Aorta (tissue), 5 donors: Measurements from ENCODE around the gene BTBD7. TPM values are rescaled to one million over a fixed set of nuclear protein-coding genes. Genes with fewer than 3 reads are reported as not detected.

Experiments used
- ATAC-seq: fragments of 200-7000 bp; cut with Tn5 transposase; one replicate; pipeline ENCODE4 v1.9.1; 2022; ENCODE audit warnings: moderate library complexity; ENCODE audit not compliant: low FRiP score
- DNase-seq, 2 donors: peaks; one replicate each; pipeline ENCODE4 v3.0.0-alpha.2; 2020
- H3K27ac ChIP-seq, 2 donors: one replicate each; pipeline ENCODE4 v1.5.1; 2013; ENCODE audit warnings: low read length in 2 of 2, mild to moderate bottlenecking in 2 of 2, moderate library complexity in 2 of 2, control low read depth in 1 of 2, inconsistent platforms in 1 of 2, low read depth in 1 of 2
- H3K27me3 ChIP-seq, 2 donors: one replicate each; pipeline ENCODE4 v1.6.1; 2013; ENCODE audit warnings: control low read depth in 1 of 2, low read length in 1 of 2, mild to moderate bottlenecking in 1 of 2, moderate library complexity in 1 of 2; ENCODE audit not compliant: insufficient read depth in 2 of 2, control insufficient read depth in 1 of 2
- H3K36me3 ChIP-seq, 2 donors: one replicate each; pipeline ENCODE4 v1.6.1; 2013; ENCODE audit warnings: control low read depth in 1 of 2, low read length in 1 of 2, mild to moderate bottlenecking in 1 of 2; ENCODE audit not compliant: insufficient read depth in 2 of 2, control insufficient read depth in 1 of 2
- H3K4me1 ChIP-seq, 2 donors: one replicate each; pipeline ENCODE4 v1.6.1; 2013; ENCODE audit warnings: low read length in 2 of 2, control low read depth in 1 of 2, mild to moderate bottlenecking in 1 of 2, moderate library complexity in 1 of 2; ENCODE audit not compliant: insufficient read depth in 2 of 2, control insufficient read depth in 1 of 2
- H3K4me3 ChIP-seq, 2 donors: one replicate each; pipeline ENCODE4 v1.5.1; 2013; ENCODE audit warnings: low read length in 2 of 2, control low read depth in 1 of 2, mild to moderate bottlenecking in 1 of 2
- H3K9me3 ChIP-seq: one replicate; pipeline ENCODE4 v1.6.1; 2013; ENCODE audit warnings: mild to moderate bottlenecking, low read length; ENCODE audit not compliant: control insufficient read depth
- WGBS, 2 donors: extraction: QIAGEN DNeasy Blood & Tissue Kit; methylation state at CpG; one replicate each; pipeline ENCODE4 v1.1.7; 2013; 5-methylcytosine and 5-hydroxymethylcytosine counted together
- intact Hi-C, 2 donors: fragments of 100-400 bp; cut with DNase I; formaldehyde crosslinking; loops; one replicate each; pipeline versions ENCODE4 v1.14.2 to v1.15.0; 2022
- polyA plus RNA-seq, 2 donors: library from polyadenylated mRNA; stranded (reverse); fragments of 200-250 nt; gene quantifications; one replicate each; pipeline ENCODE4 v1.2.3, GENCODE V29; 2013
- total RNA-seq, 2 donors: library from RNA; stranded (reverse); fragmentation: NEBNext Ultra II Directional; extraction: Animal tissue kit (Norgen Biotek cat#: 25700); gene quantifications; one replicate each; pipeline ENCODE4 v1.2.1, GENCODE V29; 2021
- donor health status: healthy with polysubstance abuse.
- donor health status: Bipolar disorder and iron deficiency.
- donor health status: DM: no; HTN: no; CAD: no.
- donor health status: DM: no; HTN: no; CAD: no.
- donor health status: DM: yes; HTN: yes; CAD: no.

The BTBD7 gene
- total and polyA plus RNA-seq, 4 donors: 7.4 to 51.2 (median 24.0) TPM

DNA sequence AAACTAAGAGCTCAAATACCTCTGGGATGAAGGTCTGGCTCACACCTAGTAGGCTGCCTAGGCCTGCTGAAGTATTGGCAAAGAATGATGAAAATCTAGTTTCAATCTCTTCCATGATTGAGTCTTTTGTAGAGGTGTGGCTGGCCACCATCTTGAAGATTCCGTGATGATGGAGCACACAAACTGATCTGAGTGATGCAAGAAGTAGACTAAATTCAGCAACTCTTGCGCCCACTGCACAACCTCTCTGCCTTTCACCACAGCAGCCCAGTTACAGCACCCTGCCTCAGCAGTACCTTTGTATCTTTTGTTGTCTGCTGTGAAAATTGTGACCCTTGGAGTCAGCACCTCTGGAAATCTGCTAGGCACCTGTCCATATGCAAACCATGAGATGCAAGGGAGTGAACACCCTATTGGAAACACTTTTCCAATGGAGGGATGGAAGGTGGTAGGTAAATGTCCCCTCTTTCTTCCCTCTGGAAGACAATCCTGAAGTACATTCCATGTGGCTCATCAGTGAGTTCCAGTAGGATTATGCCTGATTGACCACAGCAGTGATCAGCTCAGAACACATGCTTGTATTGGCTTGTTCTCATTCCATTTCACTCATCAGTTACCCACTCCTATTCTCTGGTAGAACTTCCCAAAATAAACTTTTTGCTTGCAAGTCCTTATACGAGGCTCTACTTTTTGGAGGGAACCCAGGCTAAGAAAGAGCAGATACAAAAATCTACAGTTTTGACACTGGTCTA, 58.6 kb downstream of the BTBD7 start:
- no peak overlapping the region for H3K27ac ChIP-seq
- H3K36me3 ChIP-seq: peaks cover 0 to 2% of the 10 kb centered on the region in 2 donors
- H3K4me3 ChIP-seq: no peak overlapping the region
- H3K9me3 ChIP-seq: no peaks in the 10 kb centered on the region
- H3K27me3 ChIP-seq: no peaks in the 10 kb centered on the region
- H3K4me1 ChIP-seq: no peaks in the 10 kb centered on the region
- ATAC-seq (no peak), DNase-seq (no peak)
- intact Hi-C loops: no loop called here
- WGBS, 2 donors: 67 to 76% methylated on average over 3 of the region's 3 CpGs

DNA sequence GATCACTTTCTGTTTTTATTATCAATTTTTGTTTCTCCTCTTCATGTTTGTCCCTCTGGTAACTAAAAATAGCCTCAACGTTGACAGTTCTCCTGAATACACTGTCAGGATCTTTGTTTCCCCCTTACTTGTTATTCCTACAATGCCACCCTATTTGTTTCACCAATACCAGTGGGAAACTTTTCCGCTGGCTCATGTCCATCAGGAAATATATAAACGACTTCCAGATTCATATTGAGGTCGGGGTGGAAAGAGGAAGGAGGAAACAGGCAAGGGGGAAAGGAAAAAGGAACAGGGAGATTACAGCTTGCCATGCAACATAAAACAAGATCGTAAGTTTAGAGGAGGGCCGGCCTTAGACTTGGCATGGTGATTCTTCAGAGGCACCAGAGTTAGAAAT, 61.7 kb downstream of the BTBD7 start:
- H3K36me3 ChIP-seq: peaks cover 0 to 2% of the 10 kb centered on the region in 2 donors
- ATAC-seq: no peak

DNA sequence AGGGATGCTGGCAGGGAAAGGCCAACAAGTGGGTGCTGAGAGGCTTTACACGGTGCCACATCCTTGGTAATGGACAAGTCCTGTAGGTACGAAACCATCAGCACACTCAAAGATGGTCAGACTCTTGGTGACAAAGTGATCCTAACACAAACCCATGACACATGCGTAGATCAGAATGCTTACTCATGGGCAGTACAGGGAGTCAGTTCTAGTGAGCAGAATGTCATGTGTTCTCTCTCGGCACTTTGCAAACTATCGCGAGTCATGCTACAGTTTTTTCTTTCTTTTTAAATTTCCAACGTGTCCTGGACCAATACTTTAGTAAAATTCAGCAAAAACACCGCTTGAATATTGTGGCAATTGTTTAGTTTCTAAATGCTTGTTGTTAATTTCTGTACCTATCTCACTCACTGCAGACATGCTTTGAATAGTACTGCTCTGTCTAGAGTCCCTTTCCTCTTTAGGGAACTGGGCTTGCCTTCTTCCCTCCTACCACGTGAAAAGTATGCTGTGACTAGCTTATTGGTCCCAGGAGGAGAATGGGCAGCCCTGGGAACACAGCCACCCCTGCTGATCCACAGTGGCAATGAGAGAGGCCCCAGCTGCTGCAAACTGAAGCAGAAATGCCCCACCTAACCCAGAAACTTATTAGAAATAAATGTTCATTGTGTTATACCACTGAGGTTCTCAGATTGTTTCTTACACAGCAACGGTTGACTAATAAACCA, 63.3 kb downstream of the BTBD7 start:
- 66 to 73% methylated on average over 10 of the region's 10 CpGs for WGBS, 2 donors
- Histone ChIP-seq H3K4me1 (peaks cover 0 to 2% of the 10 kb centered on the region in 2 donors), H3K27ac (no peak overlapping the region), H3K4me3 (no peak overlapping the region), H3K9me3 (no peaks in the 10 kb centered on the region), H3K36me3 (peaks cover 0 to 2% of the 10 kb centered on the region in 2 donors), H3K27me3 (no peaks in the 10 kb centered on the region)
- ATAC-seq: no peak
- peak in 1 of 2 donors; percentile 51 for DNase-seq
- intact Hi-C loops: no loop called here

More for the DNA sequence above, 61.7 kb downstream of the BTBD7 start:
- H3K4me1 ChIP-seq: peaks cover 0 to 1% of the 10 kb centered on the region in 2 donors
- H3K27ac ChIP-seq: no peak overlapping the region
- H3K4me3 ChIP-seq: no peak overlapping the region
- 53 to 62% methylated on average over 6 of the region's 6 CpGs for WGBS, 2 donors
- H3K9me3 ChIP-seq: no peaks in the 10 kb centered on the region
- intact Hi-C loops: no loop called here
- no peaks in the 10 kb centered on the region for H3K27me3 ChIP-seq
- DNase-seq: no peak

DNA sequence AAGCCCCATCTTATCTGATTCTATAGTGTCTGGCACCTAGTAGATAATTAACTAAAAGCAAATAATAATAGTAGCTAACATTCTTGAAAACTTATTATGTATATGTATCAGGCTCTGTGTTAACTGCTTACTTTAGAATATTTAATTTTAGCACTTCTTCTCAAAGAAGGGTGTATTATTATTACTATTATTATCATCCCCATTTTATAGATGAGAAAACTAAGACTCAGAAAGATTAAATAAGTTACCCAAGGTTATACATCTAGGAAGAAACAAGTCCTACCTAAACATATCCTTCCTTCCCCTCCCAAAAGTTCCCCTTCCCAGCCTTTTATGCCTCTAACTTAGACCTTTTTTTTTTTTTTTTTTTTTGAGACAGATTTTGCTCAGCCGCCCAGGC, 64.4 kb downstream of the BTBD7 start:
- Histone ChIP-seq H3K36me3 (peaks cover 0 to under 1% of the 10 kb centered on the region in 2 donors), H3K9me3 (no peaks in the 10 kb centered on the region), H3K4me3 (no peak overlapping the region), H3K27me3 (no peaks in the 10 kb centered on the region), H3K27ac (no peak overlapping the region), H3K4me1 (peaks cover 0 to 2% of the 10 kb centered on the region in 2 donors)
- 100% methylated on average over 1 of the region's 1 CpG for WGBS, 2 donors
- ATAC-seq: no peak
- intact Hi-C loops: no loop called here
- DNase-seq: no peak

DNA sequence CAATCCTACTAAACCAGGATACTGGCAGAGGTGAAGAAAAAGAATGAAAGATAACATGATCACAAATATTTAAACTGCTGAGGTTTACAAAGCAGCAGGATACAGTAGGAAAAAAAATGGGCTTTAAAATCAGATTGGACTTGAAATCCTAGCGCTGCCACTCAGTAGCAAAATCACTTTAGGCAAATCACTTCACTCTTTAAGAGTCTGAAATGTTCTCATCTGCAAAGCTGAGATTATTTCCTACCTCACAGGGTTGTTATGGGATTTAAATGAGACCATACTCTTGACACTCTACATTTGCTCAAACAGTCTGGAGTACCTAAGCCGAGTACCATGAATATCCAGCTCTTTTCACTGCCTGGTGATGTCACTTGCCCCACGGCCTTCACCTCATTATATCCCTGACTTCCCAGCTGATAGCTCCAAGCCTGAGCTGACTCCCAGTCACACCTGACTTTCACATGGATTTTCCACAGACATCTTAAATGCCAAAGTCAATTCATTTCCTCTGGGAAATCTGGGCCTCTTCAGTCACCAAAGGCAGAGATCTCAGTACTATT, 65.6 kb downstream of the BTBD7 start:
- Histone ChIP-seq H3K27ac (no peak overlapping the region), H3K4me1 (peaks cover 0 to 2% of the 10 kb centered on the region in 2 donors), H3K36me3 (peaks cover 0 to 1% of the 10 kb centered on the region in 2 donors), H3K9me3 (no peaks in the 10 kb centered on the region), H3K27me3 (no peaks in the 10 kb centered on the region), H3K4me3 (no peak overlapping the region)
- 91 to 96% methylated on average over 3 of the region's 3 CpGs for WGBS, 2 donors
- intact Hi-C loops: no loop called here
- DNase-seq (no peak), ATAC-seq (no peak)

DNA sequence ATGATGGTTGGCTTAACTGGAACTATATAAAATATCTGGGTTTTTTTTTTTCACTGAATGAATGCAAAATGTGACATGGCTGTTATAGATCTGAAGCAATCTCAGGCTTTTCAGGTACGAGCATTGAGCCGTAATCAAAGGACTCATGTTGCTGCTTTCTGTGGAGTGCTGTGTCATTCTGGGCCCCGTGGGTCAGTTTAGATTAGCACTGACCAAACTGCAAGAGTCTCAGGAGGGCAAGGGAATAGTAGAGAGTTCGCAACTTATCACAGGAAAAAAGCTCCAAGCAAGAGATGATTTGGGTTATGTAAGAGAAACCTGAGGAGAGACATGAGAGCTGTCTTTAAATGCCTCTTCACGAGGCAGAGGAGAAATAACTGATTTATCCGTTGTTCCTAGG, 66.7 kb downstream of the BTBD7 start:
- no peaks in the 10 kb centered on the region for H3K27me3 ChIP-seq
- H3K9me3 ChIP-seq: no peaks in the 10 kb centered on the region
- WGBS, 2 donors: 86 to 88% methylated on average over 6 of the region's 6 CpGs
- DNase-seq: no peak
- H3K36me3 ChIP-seq: peaks cover 0 to 1% of the 10 kb centered on the region in 2 donors
- H3K4me1 ChIP-seq: peaks cover 0 to 2% of the 10 kb centered on the region in 2 donors
- intact Hi-C loops: no loop called here
- H3K4me3 ChIP-seq: no peak overlapping the region
- ATAC-seq: no peak
- H3K27ac ChIP-seq: no peak overlapping the region

DNA sequence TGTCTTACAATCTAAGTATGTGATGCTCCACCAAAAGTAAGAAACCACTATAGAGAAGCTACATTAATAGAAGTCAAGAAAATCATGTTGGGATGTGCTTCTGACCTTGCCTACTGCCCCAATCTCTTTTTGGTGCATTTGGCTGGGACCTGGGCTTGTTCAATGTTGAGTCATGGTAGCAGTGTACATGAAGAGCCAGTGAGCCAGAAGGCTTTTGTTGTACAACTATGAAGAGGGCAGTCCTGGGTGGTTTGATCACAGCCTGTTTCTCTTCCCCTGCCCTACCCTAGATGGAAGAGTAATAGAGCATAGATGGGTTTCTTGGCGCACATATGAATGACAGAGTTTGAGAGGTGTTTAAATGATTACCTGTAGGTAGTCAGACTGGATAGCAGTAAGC, 69.4 kb downstream of the BTBD7 start:
- peaks cover 0 to 2% of the 10 kb centered on the region in 2 donors for H3K4me1 ChIP-seq
- H3K27me3 ChIP-seq: no peaks in the 10 kb centered on the region
- H3K9me3 ChIP-seq: no peaks in the 10 kb centered on the region
- no peak for ATAC-seq
- no peak overlapping the region for H3K27ac ChIP-seq
- no peak overlapping the region for H3K4me3 ChIP-seq
- 95 to 97% methylated on average over 1 of the region's 1 CpG for WGBS, 2 donors
- DNase-seq: no peak
- intact Hi-C loops: no loop called here
- H3K36me3 ChIP-seq: peaks cover 0 to 1% of the 10 kb centered on the region in 2 donors

DNA sequence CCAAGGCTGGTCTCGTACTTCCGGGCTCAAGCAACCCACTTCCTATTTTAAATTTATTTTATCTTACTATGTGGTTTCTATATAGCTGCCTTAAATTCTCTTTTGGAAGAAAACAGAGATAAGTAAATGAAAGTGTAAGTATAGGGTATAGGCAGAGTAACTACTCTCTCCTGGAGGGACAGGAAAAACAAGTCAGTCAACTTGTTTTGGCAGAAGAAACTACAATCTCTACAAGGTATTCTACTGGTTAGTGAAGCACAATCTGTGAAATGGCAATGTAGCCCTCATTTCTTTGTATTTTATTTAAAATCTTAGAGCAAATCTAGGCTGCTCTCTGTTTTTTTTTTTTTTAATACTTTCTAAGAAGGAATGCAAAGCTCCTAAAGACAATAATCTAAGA, 70.4 kb downstream of the BTBD7 start:
- ATAC-seq: no peak
- 90% methylated on average over 2 of the region's 2 CpGs for WGBS, 2 donors
- H3K9me3 ChIP-seq: no peaks in the 10 kb centered on the region
- no peaks in the 10 kb centered on the region for H3K27me3 ChIP-seq
- H3K4me3 ChIP-seq: no peak overlapping the region
- intact Hi-C loops: no loop called here
- no peak for DNase-seq
- H3K27ac ChIP-seq: no peak overlapping the region
- H3K4me1 ChIP-seq: peaks cover 0 to 2% of the 10 kb centered on the region in 2 donors
- peaks cover 0 to 1% of the 10 kb centered on the region in 2 donors for H3K36me3 ChIP-seq
